ENCODE measurements around the gene CHD6.

DNA sequence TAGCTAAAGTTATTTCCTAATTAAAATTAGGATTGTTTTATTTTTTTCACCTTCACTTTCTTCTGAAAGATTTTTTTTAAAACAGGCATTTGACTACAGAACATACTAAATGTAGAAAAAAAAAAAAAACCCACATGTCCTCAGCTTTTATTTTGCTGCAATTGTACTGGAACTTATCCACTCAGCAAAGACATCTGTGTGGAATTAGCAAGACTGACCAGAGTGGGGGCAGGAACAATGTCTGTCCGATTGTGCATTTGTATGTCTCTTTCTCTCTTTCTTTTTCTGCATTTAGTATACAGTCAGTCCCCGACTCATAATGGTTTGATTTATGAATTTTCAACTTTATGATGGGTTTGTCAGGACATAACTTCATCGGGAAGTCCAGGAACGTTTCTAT, 77.3 kb downstream of the CHD6 start:
- TF ChIP-seq POLR2AphosphoS5 (IDR thresholded peaks at IDR 0.05; ENCODE audit: low read depth, low read length): no peak
- no peak for TF ChIP-seq TAF1 (IDR thresholded peaks at IDR 0.05; ENCODE audit: borderline replicate concordance, low read depth, low read length)

All from GM12892 (cell line).